Bronchial epithelial cell (primary cell): ENCODE measurements around the gene CDH13. TPM values are rescaled to one million over a fixed set of nuclear protein-coding genes. Genes with fewer than 3 reads are reported as not detected.

Experiments used
- DNase-seq: peaks from one replicate; pipeline ENCODE4 v3.0.0-alpha.2; 2010; ENCODE audit warnings: low read depth
- FAIRE-seq: peaks from 2 replicates; lab custom pipeline; 2011; peaks lifted over from hg19 to GRCh38; lab: Jason Lieb, UNC
- H3K27me3 ChIP-seq: 2 replicates; pipeline ENCODE4 v1.5.1; 2011; ENCODE audit warnings: low read length; ENCODE audit not compliant: control insufficient read depth, insufficient read depth
- H3K36me3 ChIP-seq: 2 replicates; pipeline ENCODE4 v1.5.1; 2011; ENCODE audit warnings: low read length; ENCODE audit not compliant: control insufficient read depth, insufficient read depth
- H3K4me3 ChIP-seq: 2 replicates; pipeline ENCODE4 v1.5.1; 2011; ENCODE audit warnings: mild to moderate bottlenecking, low read depth, low read length, control low read depth
- total RNA-seq: library from RNA; depleted of rRNA; stranded (reverse); fragments of >200 nt; gene quantifications from 2 replicates; pipeline ENCODE4 v1.2.1, GENCODE V29; 2014
- TF ChIP-seq, protein P1 (sequence below): IDR thresholded peaks from 2 replicates; pipeline ENCODE4 v1.5.1; 2011; ENCODE audit warnings: mild to moderate bottlenecking, moderate library complexity, low read length, control low read depth, inconsistent platforms; ENCODE audit not compliant: insufficient read depth, severe bottlenecking

Gene CDH13
- total RNA-seq, 1 donor from 2014 or later: 31.3 TPM

GRCh38 chr16:83102336-83102735 is 475.6 kb downstream of the CDH13 start:
- DNase-seq (peak; percentile 40), FAIRE-seq (no peak)
- Histone ChIP-seq H3K36me3 (no peaks in the 10 kb centered on the region), H3K27me3 (no peaks in the 10 kb centered on the region), H3K4me3 (no peak overlapping the region)
- TF ChIP-seq, protein P1, sequence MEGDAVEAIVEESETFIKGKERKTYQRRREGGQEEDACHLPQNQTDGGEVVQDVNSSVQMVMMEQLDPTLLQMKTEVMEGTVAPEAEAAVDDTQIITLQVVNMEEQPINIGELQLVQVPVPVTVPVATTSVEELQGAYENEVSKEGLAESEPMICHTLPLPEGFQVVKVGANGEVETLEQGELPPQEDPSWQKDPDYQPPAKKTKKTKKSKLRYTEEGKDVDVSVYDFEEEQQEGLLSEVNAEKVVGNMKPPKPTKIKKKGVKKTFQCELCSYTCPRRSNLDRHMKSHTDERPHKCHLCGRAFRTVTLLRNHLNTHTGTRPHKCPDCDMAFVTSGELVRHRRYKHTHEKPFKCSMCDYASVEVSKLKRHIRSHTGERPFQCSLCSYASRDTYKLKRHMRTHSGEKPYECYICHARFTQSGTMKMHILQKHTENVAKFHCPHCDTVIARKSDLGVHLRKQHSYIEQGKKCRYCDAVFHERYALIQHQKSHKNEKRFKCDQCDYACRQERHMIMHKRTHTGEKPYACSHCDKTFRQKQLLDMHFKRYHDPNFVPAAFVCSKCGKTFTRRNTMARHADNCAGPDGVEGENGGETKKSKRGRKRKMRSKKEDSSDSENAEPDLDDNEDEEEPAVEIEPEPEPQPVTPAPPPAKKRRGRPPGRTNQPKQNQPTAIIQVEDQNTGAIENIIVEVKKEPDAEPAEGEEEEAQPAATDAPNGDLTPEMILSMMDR: no peak

GRCh38 chr16:83105279-83106077 is 478.7 kb downstream of the CDH13 start:
- Histone ChIP-seq H3K4me3 (no peak overlapping the region), H3K27me3 (no peaks in the 10 kb centered on the region), H3K36me3 (no peaks in the 10 kb centered on the region)
- DNase-seq (peak; percentile 93), FAIRE-seq (peak; percentile 99)
- TF ChIP-seq, protein P1: no peak

- Histone ChIP-seq H3K27me3 (no peaks in the 10 kb centered on the region), H3K36me3 (no peaks in the 10 kb centered on the region), H3K4me3 (no peak overlapping the region)
- DNase-seq: no peak
- FAIRE-seq: no peak
- TF ChIP-seq, protein P1: no peak
These were observed 482.8 kb downstream of the CDH13 start for GRCh38 chr16:83109490-83110125.

DNA sequence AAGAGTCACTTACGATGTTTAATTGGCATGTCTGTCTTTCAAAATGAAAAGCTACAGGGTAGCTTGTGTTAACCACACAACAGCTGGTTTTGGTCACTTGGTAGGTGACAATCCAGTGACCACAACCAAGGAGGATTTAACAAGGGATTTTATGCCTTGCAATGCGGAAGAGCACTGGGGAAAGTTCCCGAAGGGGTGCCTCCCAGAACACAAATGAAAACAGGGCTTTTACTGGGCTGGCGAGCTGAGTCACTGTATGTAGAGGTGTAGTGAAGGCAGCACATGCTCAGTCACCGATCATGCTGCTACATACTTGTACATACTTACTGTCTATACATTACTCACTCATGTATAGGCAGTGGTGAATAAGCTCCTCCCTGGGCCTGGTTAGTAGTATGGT is 483.5 kb downstream of the CDH13 start:
- DNase-seq (no peak), FAIRE-seq (no peak)
- TF ChIP-seq, protein P1: no peak
- H3K4me3 ChIP-seq: no peak overlapping the region
- no peaks in the 10 kb centered on the region for H3K27me3 ChIP-seq
- no peaks in the 10 kb centered on the region for H3K36me3 ChIP-seq

- TF ChIP-seq, protein P1: peak; percentile 65
- Histone ChIP-seq H3K4me3 (no peak overlapping the region), H3K27me3 (no peaks in the 10 kb centered on the region), H3K36me3 (no peaks in the 10 kb centered on the region)
- no peak for DNase-seq
- FAIRE-seq: no peak
These were observed 486.5 kb downstream of the CDH13 start for GRCh38 chr16:83113317-83113716.
